Activated CD4-positive, alpha-beta T cell treated with anti-CD3 and anti-CD28 coated beads for 36 hours (primary cell): ENCODE results near the gene HORMAD2. TPM values are rescaled to one million over a fixed set of nuclear protein-coding genes. Genes with fewer than 3 reads are reported as not detected.

Source experiments
- ATAC-seq: fragments of 200-7000 bp; cut with Tn5 transposase; one replicate; pipeline ENCODE4 v1.10.0; 2021; ENCODE audit warnings: mild to moderate bottlenecking, moderate library complexity
- CTCF ChIA-PET: fragments of 350-600 bp; sonication (Branson Sonifier 250); formaldehyde crosslinking; loops from one replicate; lab custom pipeline; 2021; ENCODE audit warnings: antibody characterized with exemption; lab: Charles Lee
- POLR2A ChIA-PET: fragments of 350-600 bp; sonication (Branson Sonifier 250); formaldehyde crosslinking; loops from one replicate; lab custom pipeline; 2021; ENCODE audit warnings: antibody characterized with exemption, inconsistent platforms; lab: Charles Lee
- DNase-seq: peaks from one replicate; pipeline ENCODE4 v3.0.0-alpha.2; 2020
- H3K27ac Mint-ChIP-seq: one replicate; pipeline ENCODE4 v1.8.0; 2021; ENCODE audit warnings: mixed read lengths
- H3K27me3 Mint-ChIP-seq: one replicate; pipeline ENCODE4 v1.8.0; 2021; ENCODE audit warnings: mixed read lengths
- H3K36me3 Mint-ChIP-seq: one replicate; pipeline ENCODE4 v1.8.0; 2021; ENCODE audit warnings: low read depth, mixed read lengths
- H3K4me1 Mint-ChIP-seq: one replicate; pipeline ENCODE4 v1.8.0; 2021; ENCODE audit warnings: mixed read lengths
- H3K4me3 Mint-ChIP-seq: one replicate; pipeline ENCODE4 v1.8.0; 2021; ENCODE audit warnings: mild to moderate bottlenecking, moderate library complexity, mixed read lengths
- H3K9me3 Mint-ChIP-seq: one replicate; pipeline ENCODE4 v1.8.0; 2021; ENCODE audit warnings: low read depth, mixed read lengths
- intact Hi-C, 2 experiments: fragments of 100-400 bp; cut with DNase I in 1 of 2; cut with micrococcal nuclease in 1 of 2; formaldehyde crosslinking; loops; one replicate each; pipeline versions ENCODE4 v1.14.2 to v1.15.1; 2022 to 2024; cut with DNase I, micrococcal nuclease
- total RNA-seq, 2 experiments: library from RNA; stranded (reverse); gene quantifications; one replicate each; pipeline ENCODE4 v1.2.3, GENCODE V29; 2021

Gene HORMAD2
- total RNA-seq, 2 experiments from 2014 or later: not detected

DNA sequence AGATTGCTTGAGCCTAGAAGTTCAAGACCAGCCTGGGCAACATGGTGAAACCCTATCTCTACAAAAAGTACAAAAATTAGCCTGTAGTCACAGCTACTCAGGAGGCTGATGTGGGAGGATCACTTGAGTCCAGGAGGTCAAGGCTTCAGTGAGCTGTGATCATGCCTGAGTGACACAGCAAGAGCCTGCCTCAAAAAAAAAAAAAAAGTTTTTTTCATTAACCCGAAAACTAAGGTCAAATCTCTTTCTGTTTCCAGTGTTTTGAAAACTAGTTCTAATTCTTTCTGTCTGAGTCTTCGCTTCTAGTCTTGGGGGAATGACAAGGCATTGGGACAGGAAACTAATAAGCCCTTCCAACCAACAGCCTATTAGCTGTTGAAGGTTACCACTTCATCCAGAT is 108.6 kb downstream of the HORMAD2 start:
- CTCF ChIA-PET: interaction anchor here (0.6 to 1.2 kb wide), 3 partner anchors 10 to 201 kb away, joined by 3 to 4 read pairs (median 3); no protein-coding TSS in a partner anchor
- intact Hi-C loops: no loop called here
- ATAC-seq (no peak), DNase-seq (no peak)
- POLR2A ChIA-PET: no interaction called here
- H3K4me3 Mint-ChIP-seq: no peak overlapping the region
- no peaks in the 10 kb centered on the region for H3K36me3 Mint-ChIP-seq
- H3K27me3 Mint-ChIP-seq: peaks cover 2% of the 10 kb centered on the region
- H3K9me3 Mint-ChIP-seq: no peaks in the 10 kb centered on the region
- no peak overlapping the region for H3K27ac Mint-ChIP-seq
- H3K4me1 Mint-ChIP-seq: peaks cover 74% of the 10 kb centered on the region

DNA sequence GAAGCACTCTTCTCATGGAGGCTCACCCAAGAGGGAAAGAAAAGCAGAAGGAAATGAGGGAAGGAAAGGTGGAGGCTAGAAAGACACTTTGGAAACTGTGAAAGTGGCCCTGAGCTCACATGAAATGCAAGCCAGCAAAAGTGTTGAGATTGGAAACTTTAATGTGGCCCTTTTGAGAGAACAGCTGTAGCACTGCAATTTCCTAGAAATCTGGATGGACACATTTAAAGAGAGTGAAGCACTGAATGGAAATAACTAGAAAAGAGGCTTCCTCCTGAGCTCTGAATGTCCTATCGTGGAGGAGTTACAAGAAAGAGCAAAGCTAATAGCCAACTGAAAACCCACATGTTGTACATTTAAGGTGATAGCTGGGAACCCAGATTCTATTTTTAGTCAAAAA is 110.3 kb downstream of the HORMAD2 start:
- DNase-seq: no peak
- no peaks in the 10 kb centered on the region for H3K36me3 Mint-ChIP-seq
- H3K4me3 Mint-ChIP-seq: no peak overlapping the region
- H3K9me3 Mint-ChIP-seq: no peaks in the 10 kb centered on the region
- no peak for ATAC-seq
- CTCF ChIA-PET: interaction anchor here (1.0 to 2.3 kb wide), 6 partner anchors 9 to 185 kb away, joined by 3 to 6 read pairs (median 6); no protein-coding TSS in a partner anchor
- H3K27me3 Mint-ChIP-seq: peaks cover 2% of the 10 kb centered on the region
- peaks cover 66% of the 10 kb centered on the region for H3K4me1 Mint-ChIP-seq
- no peak overlapping the region for H3K27ac Mint-ChIP-seq
- intact Hi-C loops: no loop called here
- POLR2A ChIA-PET: no interaction called here

DNA sequence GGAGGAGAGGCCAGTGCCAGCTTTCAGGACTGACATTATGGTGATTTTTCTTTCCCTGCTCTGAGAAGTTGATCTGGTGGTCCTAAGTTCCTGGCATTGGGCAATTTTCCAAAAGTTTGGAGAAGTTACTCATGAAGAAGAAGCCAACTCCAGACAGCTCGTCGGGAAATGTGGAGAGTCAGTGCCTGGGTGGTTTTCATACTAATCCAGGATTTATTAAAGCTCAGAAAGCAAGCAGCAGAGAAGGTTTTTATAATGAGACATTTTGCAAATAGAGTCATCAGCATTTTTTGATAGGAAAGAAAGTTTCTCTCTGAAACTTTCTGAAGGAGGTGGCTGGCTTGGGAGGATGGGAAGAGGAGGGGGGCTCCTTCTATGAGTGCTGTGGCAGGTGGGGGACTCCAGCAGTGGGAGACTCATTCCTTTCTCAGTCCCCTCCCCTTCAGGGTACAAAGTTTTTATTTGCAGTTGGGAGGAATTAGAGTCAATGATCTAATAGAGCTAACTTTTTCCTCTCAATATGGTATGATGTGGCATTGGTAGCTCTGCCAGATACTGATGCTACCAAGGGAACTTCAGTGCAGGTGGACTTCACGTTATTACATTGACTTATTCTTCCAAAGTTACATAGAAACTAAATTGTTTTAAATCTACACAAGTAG is 110.9 kb downstream of the HORMAD2 start:
- Mint-ChIP-seq H3K27me3 (peaks cover 2% of the 10 kb centered on the region), H3K9me3 (no peaks in the 10 kb centered on the region), H3K36me3 (no peaks in the 10 kb centered on the region), H3K27ac (peak overlapping the region; percentile 12), H3K4me1 (peaks cover 68% of the 10 kb centered on the region), H3K4me3 (no peak overlapping the region)
- ChIA-PET POLR2A (no interaction called here), CTCF (interaction anchor here (0.9 to 2.3 kb wide), 6 partner anchors 10 to 83 kb away, joined by 3 to 6 read pairs (median 4); no protein-coding TSS in a partner anchor)
- DNase-seq: no peak
- intact Hi-C loops: no loop called here
- ATAC-seq: no peak

DNA sequence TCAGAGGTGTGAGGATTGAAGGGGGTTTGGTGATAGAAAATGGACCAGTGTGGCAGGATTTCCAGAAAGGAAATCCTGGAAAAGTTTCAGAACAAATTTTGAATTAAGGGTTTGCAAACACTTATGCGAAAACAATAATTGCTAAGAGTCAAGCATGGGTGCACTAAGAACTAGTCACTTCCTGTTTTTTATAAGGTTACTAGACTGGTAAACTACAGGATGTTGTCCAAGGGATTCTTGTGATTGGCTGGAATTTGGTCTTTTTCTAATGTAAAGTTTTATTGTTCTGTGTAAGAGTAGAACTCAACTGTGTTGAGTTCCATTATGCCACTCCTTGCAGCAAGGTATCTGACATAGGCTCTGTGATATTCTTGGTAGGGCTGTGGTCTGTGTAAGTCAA is 112.2 kb downstream of the HORMAD2 start:
- Mint-ChIP-seq H3K36me3 (no peaks in the 10 kb centered on the region), H3K4me1 (peaks cover 68% of the 10 kb centered on the region), H3K27ac (peak overlapping the region; percentile 4), H3K4me3 (no peak overlapping the region), H3K27me3 (peaks cover 2% of the 10 kb centered on the region), H3K9me3 (no peaks in the 10 kb centered on the region)
- ChIA-PET POLR2A (no interaction called here), CTCF (interaction anchor here (0.9 kb wide), 1 partner anchor 11 kb away, joined by 3 read pairs; no protein-coding TSS in a partner anchor)
- ATAC-seq (no peak), DNase-seq (no peak)
- intact Hi-C loops: no loop called here

DNA sequence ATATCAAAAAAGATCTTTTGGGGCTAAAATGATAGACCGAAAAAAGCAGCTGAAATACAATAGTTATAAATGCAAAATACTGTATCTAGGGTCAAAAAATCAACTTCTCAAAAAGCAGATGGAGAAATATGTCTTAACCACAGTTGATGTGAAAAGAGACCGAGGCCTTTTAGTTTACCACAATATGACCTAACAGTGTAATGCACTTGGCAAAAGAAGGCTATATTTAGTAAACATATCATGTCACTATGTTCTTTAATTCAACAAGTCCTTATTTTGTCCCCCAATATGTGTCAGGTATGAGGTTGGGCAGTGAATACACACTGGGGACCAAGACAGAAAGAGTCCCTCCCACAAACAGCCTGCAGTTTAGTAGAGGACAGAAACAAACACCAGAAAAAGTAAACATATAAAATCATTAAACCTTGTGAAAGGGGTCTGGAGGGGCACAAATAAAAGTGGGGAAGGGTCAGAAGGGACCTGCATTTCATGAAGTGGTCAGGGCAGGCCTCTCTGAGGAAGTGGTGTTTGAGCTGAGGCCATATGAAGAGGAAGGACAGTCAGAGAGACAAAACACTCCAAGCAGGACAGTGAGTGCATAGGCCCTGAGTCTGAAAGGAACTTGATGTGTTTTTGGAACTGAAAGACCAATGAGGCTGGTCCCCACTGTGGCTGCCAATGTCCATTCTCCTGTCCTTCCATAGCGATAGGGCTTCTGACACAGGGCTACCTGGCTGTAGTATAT is 112.9 kb downstream of the HORMAD2 start:
- no peak overlapping the region for H3K27ac Mint-ChIP-seq
- no peak overlapping the region for H3K4me3 Mint-ChIP-seq
- POLR2A ChIA-PET: no interaction called here
- no peak for ATAC-seq
- no peaks in the 10 kb centered on the region for H3K36me3 Mint-ChIP-seq
- H3K27me3 Mint-ChIP-seq: peaks cover 2% of the 10 kb centered on the region
- H3K9me3 Mint-ChIP-seq: no peaks in the 10 kb centered on the region
- no peak for DNase-seq
- peaks cover 66% of the 10 kb centered on the region for H3K4me1 Mint-ChIP-seq
- CTCF ChIA-PET: no interaction called here
- intact Hi-C loops: no loop called here

DNA sequence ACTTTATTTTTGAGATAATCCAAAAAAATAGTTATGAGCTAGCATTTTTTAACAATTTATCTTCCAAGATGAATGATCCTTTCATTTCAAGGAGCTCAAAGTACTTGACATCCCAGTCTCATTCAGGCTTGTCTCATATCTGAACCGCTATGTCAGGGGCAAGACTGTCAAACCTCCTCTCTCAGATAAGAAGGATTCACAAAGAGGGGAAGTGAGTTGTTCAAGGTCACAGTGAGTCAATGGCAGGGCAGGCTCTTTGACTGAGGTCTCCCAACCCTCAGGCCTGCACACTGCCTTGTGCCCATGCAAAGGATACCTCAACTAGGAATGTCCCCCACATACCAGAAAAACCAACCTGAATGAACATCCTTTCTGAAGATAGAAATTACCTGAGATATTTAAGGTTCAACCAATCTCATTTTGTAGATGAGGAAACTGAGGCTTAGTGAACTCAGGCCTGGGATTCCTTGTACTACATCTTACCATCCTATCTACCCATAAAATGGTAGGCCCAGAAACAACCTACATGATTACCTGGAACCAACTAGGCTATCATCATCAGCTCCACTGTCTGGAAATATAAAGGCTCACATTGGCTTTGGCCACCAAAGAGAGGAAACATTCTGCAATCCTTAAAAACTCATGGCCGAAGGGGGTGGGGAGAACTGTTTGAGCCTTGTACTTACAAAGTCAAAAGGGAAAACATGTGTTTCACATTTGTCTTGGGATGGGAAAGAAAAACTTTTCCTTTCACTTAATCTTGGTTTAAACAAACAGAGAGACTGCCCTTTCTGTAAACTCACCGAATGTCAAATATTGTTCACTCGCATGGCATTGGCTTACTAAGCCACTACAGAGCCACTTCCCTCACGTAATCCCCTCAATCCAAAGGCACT is 115.2 kb downstream of the HORMAD2 start:
- Mint-ChIP-seq H3K4me1 (peaks cover 64% of the 10 kb centered on the region), H3K27ac (peak overlapping the region; percentile 90), H3K27me3 (peaks cover 2% of the 10 kb centered on the region), H3K36me3 (no peaks in the 10 kb centered on the region), H3K4me3 (peak overlapping the region; percentile 25), H3K9me3 (no peaks in the 10 kb centered on the region)
- POLR2A ChIA-PET: interaction anchor here (0.9 to 1.3 kb wide), 2 partner anchors 10 to 17 kb away, joined by 7 to 8 read pairs; no protein-coding TSS in a partner anchor
- CTCF ChIA-PET: interaction anchor here (0.8 to 1.6 kb wide), 6 partner anchors 9 to 192 kb away, joined by 3 to 8 read pairs (median 5); partner anchors contain the start of gene RNF215
- DNase-seq (peak; percentile 35), ATAC-seq (peak; percentile 27)
- intact Hi-C loops: loop anchor here (2.0 to 5.0 kb wide), 4 partner anchors 13 to 42 kb away; no protein-coding TSS in a partner anchor

DNA sequence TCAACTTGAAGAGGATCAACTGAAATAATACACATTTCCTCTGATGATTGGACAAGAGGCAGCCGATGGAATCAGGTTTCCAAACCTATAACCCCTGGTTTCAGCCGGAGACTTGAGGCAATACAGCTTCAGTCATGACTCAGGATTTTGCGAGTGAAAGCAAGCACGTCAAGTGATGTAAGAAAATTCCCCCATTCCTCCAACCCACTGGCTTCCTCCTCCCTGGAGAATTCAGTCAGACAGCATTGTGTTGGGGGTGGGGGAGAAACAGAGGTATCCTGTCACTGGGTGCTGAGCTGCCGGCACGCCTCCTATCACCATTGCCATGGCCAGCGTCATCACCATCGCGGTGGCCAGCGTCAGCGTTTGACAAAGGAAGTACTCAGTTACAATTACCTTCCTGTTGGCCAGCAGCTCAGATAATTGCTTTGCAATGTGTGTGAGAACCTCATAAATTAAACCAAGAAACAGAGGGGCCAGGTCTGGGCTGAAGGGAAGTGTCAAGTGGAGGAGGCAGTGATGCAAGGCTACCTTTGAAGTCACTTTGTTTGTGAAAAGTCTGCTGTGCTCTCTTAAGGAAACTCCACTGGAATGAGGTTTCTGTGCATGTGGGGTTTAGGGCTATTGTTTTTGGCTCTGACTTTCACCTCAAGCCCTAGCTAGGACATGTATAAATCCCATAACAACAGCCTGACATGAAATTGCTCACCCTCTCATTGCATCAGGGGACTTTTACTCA is 116.0 kb downstream of the HORMAD2 start:
- Mint-ChIP-seq H3K36me3 (no peaks in the 10 kb centered on the region), H3K27ac (peak overlapping the region; percentile 90), H3K9me3 (no peaks in the 10 kb centered on the region), H3K27me3 (no peaks in the 10 kb centered on the region), H3K4me1 (peaks cover 56% of the 10 kb centered on the region), H3K4me3 (peak overlapping the region; percentile 25)
- ChIA-PET POLR2A (interaction anchor here (0.6 to 1.3 kb wide), 4 partner anchors 11 to 69 kb away, joined by 3 to 8 read pairs (median 6); no protein-coding TSS in a partner anchor), CTCF (interaction anchor here (0.8 to 1.6 kb wide), 7 partner anchors 8 to 191 kb away, joined by 3 to 8 read pairs (median 3); partner anchors contain the start of gene RNF215)
- peak; percentile 66 for DNase-seq
- intact Hi-C loops: loop anchor here (2.0 to 5.0 kb wide), 4 partner anchors 14 to 41 kb away; no protein-coding TSS in a partner anchor
- ATAC-seq: peak; percentile 75

DNA sequence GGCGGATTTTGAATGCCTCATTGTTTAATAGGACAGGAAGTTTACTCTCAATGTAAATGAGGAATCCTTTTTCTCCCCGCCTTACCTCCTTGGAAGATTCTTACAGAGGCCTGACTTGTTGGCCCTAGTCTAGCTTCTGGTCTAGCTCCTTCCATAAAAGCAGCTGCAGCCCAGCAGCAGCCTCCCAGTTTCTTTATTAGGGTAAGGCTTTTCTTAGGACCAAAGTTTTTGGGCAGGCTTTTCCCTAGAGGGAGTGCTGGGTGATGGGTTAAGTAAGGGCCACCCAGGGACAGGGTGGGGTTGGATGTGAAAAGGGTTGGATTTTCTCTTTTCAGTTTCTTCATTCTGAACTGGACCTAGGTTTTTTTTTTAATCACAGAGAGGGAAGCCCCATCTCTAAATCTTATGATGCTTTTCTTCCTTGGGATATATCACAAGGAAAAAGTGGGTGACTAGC is 116.6 kb downstream of the HORMAD2 start:
- Mint-ChIP-seq H3K27ac (peak overlapping the region; percentile 90), H3K4me1 (peaks cover 55% of the 10 kb centered on the region), H3K4me3 (no peak overlapping the region), H3K27me3 (no peaks in the 10 kb centered on the region), H3K36me3 (no peaks in the 10 kb centered on the region), H3K9me3 (no peaks in the 10 kb centered on the region)
- ATAC-seq (no peak), DNase-seq (no peak)
- POLR2A ChIA-PET: interaction anchor here (0.6 to 1.3 kb wide), 4 partner anchors 12 to 68 kb away, joined by 3 to 8 read pairs (median 6); no protein-coding TSS in a partner anchor
- CTCF ChIA-PET: interaction anchor here (0.8 to 1.6 kb wide), 5 partner anchors 11 to 89 kb away, joined by 3 to 8 read pairs (median 3); no protein-coding TSS in a partner anchor
- intact Hi-C loops: loop anchor here (2.0 to 5.0 kb wide), 4 partner anchors 14 to 40 kb away; no protein-coding TSS in a partner anchor

DNA sequence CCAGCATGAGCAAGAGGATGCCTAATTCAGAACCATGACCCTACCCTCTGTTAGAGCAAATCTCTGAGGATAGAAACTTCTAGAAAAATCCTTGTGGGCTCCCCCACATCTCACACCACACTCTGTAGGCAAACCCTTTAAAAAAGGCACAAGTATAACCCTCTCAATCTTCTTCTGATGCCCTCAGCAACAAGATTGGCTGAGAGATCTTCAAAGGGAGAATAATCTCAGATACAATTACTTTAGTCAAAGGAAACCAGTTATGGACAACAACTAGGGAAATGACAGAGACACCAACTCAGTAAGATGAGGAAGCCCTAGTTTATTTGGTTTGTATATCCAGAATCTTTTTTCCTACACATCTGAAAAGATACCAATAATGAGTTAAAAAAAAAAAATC is 117.1 kb downstream of the HORMAD2 start:
- intact Hi-C loops: loop anchor here (2.0 to 5.0 kb wide), 4 partner anchors 15 to 40 kb away; no protein-coding TSS in a partner anchor
- peak overlapping the region; percentile 90 for H3K27ac Mint-ChIP-seq
- no peak for DNase-seq
- H3K27me3 Mint-ChIP-seq: no peaks in the 10 kb centered on the region
- no peaks in the 10 kb centered on the region for H3K9me3 Mint-ChIP-seq
- ATAC-seq: no peak
- H3K4me3 Mint-ChIP-seq: no peak overlapping the region
- H3K36me3 Mint-ChIP-seq: no peaks in the 10 kb centered on the region
- peaks cover 50% of the 10 kb centered on the region for H3K4me1 Mint-ChIP-seq
- ChIA-PET CTCF (no interaction called here), POLR2A (no interaction called here)
